HG03354 (cell line): ENCODE data around the gene IFFO2.

Experiments
- ATAC-seq: cut with Tn5 transposase; IDR thresholded peaks from one replicate; pipeline ENCODE4 v1.9.1; 2021; ENCODE audit warnings: mild to moderate bottlenecking; ENCODE audit not compliant: unreplicated experiment, poor library complexity, severe bottlenecking

Gene IFFO2

GRCh38 chr1:18956193-18957135 lies at the start of gene IFFO2:
TSS of gene IFFO2 (minus strand) at chr1:18956676. CDS start at chr1:18956332, 344 bp downstream.
- ATAC-seq, result peak; percentile 69

GRCh38 chr1:19006000-19006399 lies 49.5 kb upstream of the IFFO2 start:
- no peak for ATAC-seq

- no peak for ATAC-seq
Measured at GRCh38 chr1:19003371-19004290, 47.2 kb upstream of the IFFO2 start.

GRCh38 chr1:19000065-19000464 lies 43.6 kb upstream of the IFFO2 start:
- ATAC-seq, result no peak

GRCh38 chr1:18999359-18999758 lies 42.9 kb upstream of the IFFO2 start:
- no peak for ATAC-seq

GRCh38 chr1:18998016-18998724 lies 41.7 kb upstream of the IFFO2 start:
- no peak for ATAC-seq

GRCh38 chr1:18997508-18997907 lies 41.0 kb upstream of the IFFO2 start:
- no peak for ATAC-seq

- ATAC-seq, result no peak
Measured at GRCh38 chr1:18996548-18997177, 40.2 kb upstream of the IFFO2 start.

- ATAC-seq, result no peak
Measured at GRCh38 chr1:18994381-18994780, 37.9 kb upstream of the IFFO2 start.

- ATAC-seq, result no peak
Measured at GRCh38 chr1:18992646-18993045, 36.2 kb upstream of the IFFO2 start.

GRCh38 chr1:18991585-18991984 lies 35.1 kb upstream of the IFFO2 start:
- ATAC-seq, result no peak

- no peak for ATAC-seq
Measured at GRCh38 chr1:18989896-18990295, 33.4 kb upstream of the IFFO2 start.

GRCh38 chr1:18989176-18989799 lies 32.8 kb upstream of the IFFO2 start:
- no peak for ATAC-seq

GRCh38 chr1:18981242-18981641 lies 24.8 kb upstream of the IFFO2 start:
- no peak for ATAC-seq

GRCh38 chr1:18978706-18979105 lies 22.2 kb upstream of the IFFO2 start:
- no peak for ATAC-seq

- ATAC-seq, result no peak
Measured at GRCh38 chr1:18977428-18977827, 21.0 kb upstream of the IFFO2 start.

- ATAC-seq, result no peak
Measured at GRCh38 chr1:18976096-18976495, 19.6 kb upstream of the IFFO2 start.

GRCh38 chr1:18974606-18975005 lies 18.1 kb upstream of the IFFO2 start:
- ATAC-seq, result no peak

- ATAC-seq, result no peak
Measured at GRCh38 chr1:18974005-18974404, 17.5 kb upstream of the IFFO2 start.
